Measurements from ENCODE around the gene COL6A1.

Gene COL6A1

GRCh38 chr21:46048926-46049889 lies 67.6 kb downstream of the COL6A1 start:
- DNase-seq (ENCODE audit: low read depth in 2 of 2) = no peak

- DNase-seq (ENCODE audit: low read depth in 2 of 2) = no peak
Measured at GRCh38 chr21:46049890-46050667, 68.5 kb downstream of the COL6A1 start.

GRCh38 chr21:46050668-46051378 lies 69.3 kb downstream of the COL6A1 start:
- DNase-seq (ENCODE audit: low read depth in 2 of 2) = no peak

- DNase-seq (ENCODE audit: low read depth in 2 of 2) = no peak
Measured at GRCh38 chr21:46051379-46051770, 69.8 kb downstream of the COL6A1 start.

- no peak for DNase-seq (ENCODE audit: low read depth in 2 of 2)
Measured at GRCh38 chr21:46051821-46052675, 70.5 kb downstream of the COL6A1 start.

GRCh38 chr21:46052703-46053651 lies 71.4 kb downstream of the COL6A1 start:
- DNase-seq (ENCODE audit: low read depth in 2 of 2) = peak in 1 of 2 donors; percentile 8

- no peak for DNase-seq (ENCODE audit: low read depth in 2 of 2)
Measured at GRCh38 chr21:46054031-46054430, 72.5 kb downstream of the COL6A1 start.

GRCh38 chr21:46054451-46054881 lies 72.9 kb downstream of the COL6A1 start:
- no peak for DNase-seq (ENCODE audit: low read depth in 2 of 2)
